GM12865 (cell line): ENCODE measurements around the gene CFAP46.

Experiments
- DNase-seq: peaks from one replicate; pipeline ENCODE4 v3.0.0; 2010; ENCODE audit warnings: low read depth
- H3K4me3 ChIP-seq: 2 replicates; pipeline ENCODE4 v1.5.1; 2011; ENCODE audit warnings: mild to moderate bottlenecking, low read depth, low read length, control low read depth
- CTCF ChIP-seq: IDR thresholded peaks from 2 replicates; pipeline ENCODE4 v1.5.1; 2011; ENCODE audit warnings: low read length, control low read depth, low read depth, inconsistent platforms; ENCODE audit not compliant: insufficient read depth; ENCODE audit errors: missing control alignments

CFAP46 gene

GRCh38 chr10:132910186-132910880, 32.0 kb downstream of the CFAP46 start:
- DNase-seq, result no peak
- no peak overlapping the region for H3K4me3 ChIP-seq
- TF ChIP-seq CTCF, result no peak

GRCh38 chr10:132909491-132910071, 32.8 kb downstream of the CFAP46 start:
- TF ChIP-seq CTCF, result no peak
- no peak overlapping the region for H3K4me3 ChIP-seq
- no peak for DNase-seq

- TF ChIP-seq CTCF, result no peak
- DNase-seq, result no peak
- no peak overlapping the region for H3K4me3 ChIP-seq
These were observed 33.6 kb downstream of the CFAP46 start for GRCh38 chr10:132908621-132909295.

GRCh38 chr10:132907821-132908620, 34.3 kb downstream of the CFAP46 start:
- DNase-seq, result no peak
- TF ChIP-seq CTCF, result no peak
- no peak overlapping the region for H3K4me3 ChIP-seq

- H3K4me3 ChIP-seq, result no peak overlapping the region
- no peak for TF ChIP-seq CTCF
- DNase-seq, result no peak
These were observed 35.5 kb downstream of the CFAP46 start for GRCh38 chr10:132906836-132907235.

- no peak for TF ChIP-seq CTCF
- no peak overlapping the region for H3K4me3 ChIP-seq
- DNase-seq, result no peak
These were observed 36.3 kb downstream of the CFAP46 start for GRCh38 chr10:132906106-132906505.
